ENCODE data around the gene ERC2.
"Not testable (repeated sequence)": the region's sequence is repeated elsewhere in the genome, so short reads cannot be mapped to it uniquely, and the experiment has no call there.

ERC2 gene

GRCh38 chr3:55505776-55506175 lies 962.5 kb downstream of the ERC2 start:
- Mint-ChIP-seq H3K27me3 (peaks cover 2% of the 10 kb centered on the region), H3K4me3 (no peak overlapping the region), H3K36me3 (no peaks in the 10 kb centered on the region), H3K27ac (no peak overlapping the region), H3K4me1 (ENCODE audit: low read depth) (no peaks in the 10 kb centered on the region), H3K9me3 (ENCODE audit: low read depth) (no peaks in the 10 kb centered on the region)

- H3K36me3 Mint-ChIP-seq; H3K27ac Mint-ChIP-seq; H3K9me3 Mint-ChIP-seq (ENCODE audit: low read depth); H3K4me3 Mint-ChIP-seq; H3K4me1 Mint-ChIP-seq (ENCODE audit: low read depth); H3K27me3 Mint-ChIP-seq: not testable (repeated sequence)
Observed at GRCh38 chr3:55505102-55505501, 963.2 kb downstream of the ERC2 start.

- Mint-ChIP-seq H3K4me3 (no peak overlapping the region), H3K36me3 (no peaks in the 10 kb centered on the region), H3K4me1 (ENCODE audit: low read depth) (no peaks in the 10 kb centered on the region), H3K27me3 (no peaks in the 10 kb centered on the region), H3K9me3 (ENCODE audit: low read depth) (no peaks in the 10 kb centered on the region), H3K27ac (no peak overlapping the region)
Observed at GRCh38 chr3:55501905-55502304, 966.4 kb downstream of the ERC2 start.

GRCh38 chr3:55500555-55501330 lies 967.5 kb downstream of the ERC2 start:
- H3K9me3 Mint-ChIP-seq (ENCODE audit: low read depth): no peaks in the 10 kb centered on the region
- H3K36me3 Mint-ChIP-seq: no peaks in the 10 kb centered on the region
- H3K4me3 Mint-ChIP-seq: no peak overlapping the region
- no peak overlapping the region for H3K27ac Mint-ChIP-seq
- no peaks in the 10 kb centered on the region for H3K27me3 Mint-ChIP-seq
- H3K4me1 Mint-ChIP-seq (ENCODE audit: low read depth): no peaks in the 10 kb centered on the region

- H3K4me3 Mint-ChIP-seq: no peak overlapping the region
Observed at GRCh38 chr3:55498520-55498919, 969.7 kb downstream of the ERC2 start.

GRCh38 chr3:55497250-55497649 lies 971.0 kb downstream of the ERC2 start:
- no peaks in the 10 kb centered on the region for H3K36me3 Mint-ChIP-seq

More at GRCh38 chr3:55498520-55498919, 969.7 kb downstream of the ERC2 start:
- Mint-ChIP-seq H3K36me3 (no peaks in the 10 kb centered on the region), H3K9me3 (ENCODE audit: low read depth) (peaks cover 4% of the 10 kb centered on the region), H3K27ac (no peak overlapping the region), H3K27me3 (peaks cover 2% of the 10 kb centered on the region), H3K4me1 (ENCODE audit: low read depth) (no peaks in the 10 kb centered on the region)

GRCh38 chr3:55494976-55495375 lies 973.3 kb downstream of the ERC2 start:
- Mint-ChIP-seq H3K4me1 (ENCODE audit: low read depth) (no peaks in the 10 kb centered on the region), H3K9me3 (ENCODE audit: low read depth) (peaks cover 4% of the 10 kb centered on the region), H3K4me3 (no peak overlapping the region), H3K36me3 (no peaks in the 10 kb centered on the region), H3K27me3 (peaks cover 9% of the 10 kb centered on the region), H3K27ac (no peak overlapping the region)

More at GRCh38 chr3:55497250-55497649, 971.0 kb downstream of the ERC2 start:
- peaks cover 3% of the 10 kb centered on the region for H3K27me3 Mint-ChIP-seq
- no peaks in the 10 kb centered on the region for H3K4me1 Mint-ChIP-seq (ENCODE audit: low read depth)
- H3K27ac Mint-ChIP-seq: no peak overlapping the region
- H3K4me3 Mint-ChIP-seq: no peak overlapping the region
- H3K9me3 Mint-ChIP-seq (ENCODE audit: low read depth): peaks cover 4% of the 10 kb centered on the region

- Mint-ChIP-seq H3K36me3 (no peaks in the 10 kb centered on the region), H3K27ac (no peak overlapping the region), H3K4me1 (ENCODE audit: low read depth) (peaks cover 8% of the 10 kb centered on the region), H3K27me3 (peaks cover 12% of the 10 kb centered on the region), H3K4me3 (no peak overlapping the region), H3K9me3 (ENCODE audit: low read depth) (peaks cover 4% of the 10 kb centered on the region)
Observed at GRCh38 chr3:55492976-55493375, 975.3 kb downstream of the ERC2 start.

- Mint-ChIP-seq H3K27ac (no peak overlapping the region), H3K4me3 (no peak overlapping the region), H3K27me3 (peaks cover 20% of the 10 kb centered on the region), H3K36me3 (no peaks in the 10 kb centered on the region), H3K9me3 (ENCODE audit: low read depth) (peaks cover 4% of the 10 kb centered on the region), H3K4me1 (ENCODE audit: low read depth) (peaks cover 19% of the 10 kb centered on the region)
Observed at GRCh38 chr3:55491296-55491816, 976.9 kb downstream of the ERC2 start.

- no peak overlapping the region for H3K4me3 Mint-ChIP-seq
- peaks cover 27% of the 10 kb centered on the region for H3K27me3 Mint-ChIP-seq
- no peaks in the 10 kb centered on the region for H3K36me3 Mint-ChIP-seq
- peaks cover 2% of the 10 kb centered on the region for H3K9me3 Mint-ChIP-seq (ENCODE audit: low read depth)
- peaks cover 25% of the 10 kb centered on the region for H3K4me1 Mint-ChIP-seq (ENCODE audit: low read depth)
- no peak overlapping the region for H3K27ac Mint-ChIP-seq
Observed at GRCh38 chr3:55490276-55490913, 977.9 kb downstream of the ERC2 start.

GRCh38 chr3:55489798-55490132 lies 978.5 kb downstream of the ERC2 start:
- H3K27ac Mint-ChIP-seq: no peak overlapping the region
- no peak overlapping the region for H3K4me3 Mint-ChIP-seq
- no peaks in the 10 kb centered on the region for H3K9me3 Mint-ChIP-seq (ENCODE audit: low read depth)
- no peaks in the 10 kb centered on the region for H3K36me3 Mint-ChIP-seq
- peaks cover 26% of the 10 kb centered on the region for H3K27me3 Mint-ChIP-seq
- peaks cover 27% of the 10 kb centered on the region for H3K4me1 Mint-ChIP-seq (ENCODE audit: low read depth)

- Mint-ChIP-seq H3K36me3 (no peaks in the 10 kb centered on the region), H3K27me3 (peaks cover 35% of the 10 kb centered on the region), H3K4me1 (ENCODE audit: low read depth) (peaks cover 33% of the 10 kb centered on the region), H3K9me3 (ENCODE audit: low read depth) (no peaks in the 10 kb centered on the region), H3K27ac (no peak overlapping the region), H3K4me3 (peak overlapping the region; percentile 65)
Observed at GRCh38 chr3:55488398-55489055, 979.7 kb downstream of the ERC2 start.

GRCh38 chr3:55487381-55488241 lies 980.7 kb downstream of the ERC2 start:
- peak overlapping the region; percentile 76 for H3K4me3 Mint-ChIP-seq
- peaks cover 36% of the 10 kb centered on the region for H3K4me1 Mint-ChIP-seq (ENCODE audit: low read depth)
- H3K27me3 Mint-ChIP-seq: peaks cover 39% of the 10 kb centered on the region
- no peaks in the 10 kb centered on the region for H3K36me3 Mint-ChIP-seq
- no peaks in the 10 kb centered on the region for H3K9me3 Mint-ChIP-seq (ENCODE audit: low read depth)
- H3K27ac Mint-ChIP-seq: no peak overlapping the region

- Mint-ChIP-seq H3K4me1 (ENCODE audit: low read depth) (peaks cover 36% of the 10 kb centered on the region), H3K9me3 (ENCODE audit: low read depth) (no peaks in the 10 kb centered on the region), H3K27ac (peak within 1 kb of the TSS; percentile 41), H3K27me3 (peaks cover 39% of the 10 kb centered on the region), H3K4me3 (peak within 1 kb of the TSS; percentile 79), H3K36me3 (no peaks in the 10 kb centered on the region)
Observed at GRCh38 chr3:55486857-55487380, 981.3 kb downstream of the ERC2 start, which contains the start of gene WNT5A. TSS of gene WNT5A (minus strand) at chr3:55487306. CDS start at chr3:55486985, 321 bp downstream.

All from activated naive CD8-positive, alpha-beta T cell (primary cell).